Esophagus muscularis mucosa (tissue), 4 donors: ENCODE measurements around the gene ENPP4.

Experiments
- EP300 ChIP-seq: sonication (generic); formaldehyde crosslinking; IDR thresholded peaks from one replicate; pipeline ENCODE4 v1.6.1; 2017; ENCODE audit warnings: antibody characterized with exemption
- POLR2A ChIP-seq: fragments of 450-650 bp; IDR thresholded peaks from one replicate; pipeline ENCODE4 v1.6.1; 2017; ENCODE audit warnings: antibody characterized with exemption, moderate library complexity, mild to moderate bottlenecking, low read depth
- TF ChIP-seq, protein P1 (sequence below), 3 experiments: fragments of 200-600 bp in 2 of 3; fragments of 450-650 bp in 1 of 3; sonication (generic) in 2 of 3; IDR thresholded peaks; one replicate each; pipeline ENCODE4 v1.5.1; 2017 to 2019; ENCODE audit warnings: antibody characterized with exemption in 3 of 3, mild to moderate bottlenecking in 2 of 3, moderate library complexity in 1 of 3

DNA sequence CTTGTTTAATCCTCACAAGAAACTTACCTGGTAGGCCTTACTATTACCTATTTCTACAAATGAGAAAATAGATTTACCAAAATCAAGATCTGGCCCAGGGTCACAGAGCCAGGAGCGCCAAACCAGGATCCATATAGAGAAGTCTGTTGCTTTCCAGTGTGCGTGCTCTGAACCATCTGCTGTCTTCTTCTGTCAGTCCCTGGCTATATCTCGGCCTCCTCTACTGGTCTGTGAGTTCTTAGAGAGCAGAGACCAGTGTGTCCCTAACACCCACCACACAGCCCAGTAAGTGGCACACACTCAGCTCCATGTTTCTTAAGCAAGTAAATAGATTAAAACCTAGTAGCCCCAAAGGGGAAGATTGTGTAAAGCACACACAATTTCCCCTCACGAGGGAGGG lies 59.9 kb downstream of the ENPP4 start:
- TF ChIP-seq POLR2A (no peak), EP300 (no peak)
- TF ChIP-seq, protein P1, sequence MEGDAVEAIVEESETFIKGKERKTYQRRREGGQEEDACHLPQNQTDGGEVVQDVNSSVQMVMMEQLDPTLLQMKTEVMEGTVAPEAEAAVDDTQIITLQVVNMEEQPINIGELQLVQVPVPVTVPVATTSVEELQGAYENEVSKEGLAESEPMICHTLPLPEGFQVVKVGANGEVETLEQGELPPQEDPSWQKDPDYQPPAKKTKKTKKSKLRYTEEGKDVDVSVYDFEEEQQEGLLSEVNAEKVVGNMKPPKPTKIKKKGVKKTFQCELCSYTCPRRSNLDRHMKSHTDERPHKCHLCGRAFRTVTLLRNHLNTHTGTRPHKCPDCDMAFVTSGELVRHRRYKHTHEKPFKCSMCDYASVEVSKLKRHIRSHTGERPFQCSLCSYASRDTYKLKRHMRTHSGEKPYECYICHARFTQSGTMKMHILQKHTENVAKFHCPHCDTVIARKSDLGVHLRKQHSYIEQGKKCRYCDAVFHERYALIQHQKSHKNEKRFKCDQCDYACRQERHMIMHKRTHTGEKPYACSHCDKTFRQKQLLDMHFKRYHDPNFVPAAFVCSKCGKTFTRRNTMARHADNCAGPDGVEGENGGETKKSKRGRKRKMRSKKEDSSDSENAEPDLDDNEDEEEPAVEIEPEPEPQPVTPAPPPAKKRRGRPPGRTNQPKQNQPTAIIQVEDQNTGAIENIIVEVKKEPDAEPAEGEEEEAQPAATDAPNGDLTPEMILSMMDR (IDR thresholded peaks at IDR 0.05), result no peak
